ENCODE measurements around the gene TMEM120B. TPM values are rescaled to one million over a fixed set of nuclear protein-coding genes. Genes with fewer than 3 reads are reported as not detected.
A peak's percentile ranks its signal among the peaks of the same experiment; 100 is the strongest.

Gene TMEM120B
- total RNA-seq, 4 donors from 2014 or later = 5.9 to 11.2 (median 6.4) TPM

GRCh38 chr12:121778567-121779421 is 66.2 kb downstream of the TMEM120B start:
- H3K36me3 ChIP-seq = no peaks in the 10 kb centered on the region
- H3K27ac ChIP-seq = no peak overlapping the region
- H3K27me3 ChIP-seq = no peaks in the 10 kb centered on the region
- H3K9me3 ChIP-seq = no peaks in the 10 kb centered on the region
- H3K4me1 ChIP-seq = peaks cover 4 to 19% of the 10 kb centered on the region in 2 donors
- TF ChIP-seq CTCF (IDR thresholded peaks at IDR 0.05 in 4 of 5, conservative IDR thresholded peaks at IDR 0.05 in 1 of 5) (no peak), POLR2A (IDR thresholded peaks at IDR 0.05) (no peak)
- in situ Hi-C loops (cut with MboI; ENCODE audit: low sequenced_read_pairs in 4 of 4) (no loop called here), intact Hi-C loops (cut with DNase I; ENCODE audit: low total_unique reads) (no loop called here)
- no peak overlapping the region for H3K4me3 ChIP-seq
- DNase-seq = no peak
- ATAC-seq = no peak

GRCh38 chr12:121779422-121779895 is 66.9 kb downstream of the TMEM120B start:
- in situ Hi-C loops (cut with MboI; ENCODE audit: low sequenced_read_pairs in 4 of 4) = no loop called here
- intact Hi-C loops (cut with DNase I; ENCODE audit: low total_unique reads) = no loop called here
- no peak overlapping the region for H3K4me3 ChIP-seq
- DNase-seq = no peak
- H3K4me1 ChIP-seq = peaks cover 0 to 13% of the 10 kb centered on the region in 2 donors
- TF ChIP-seq CTCF (IDR thresholded peaks at IDR 0.05 in 4 of 5, conservative IDR thresholded peaks at IDR 0.05 in 1 of 5) = no peak
- TF ChIP-seq POLR2A (IDR thresholded peaks at IDR 0.05) = no peak
- no peaks in the 10 kb centered on the region for H3K27me3 ChIP-seq
- no peaks in the 10 kb centered on the region for H3K9me3 ChIP-seq
- no peak overlapping the region for H3K27ac ChIP-seq
- no peaks in the 10 kb centered on the region for H3K36me3 ChIP-seq
- no peak for ATAC-seq

- Histone ChIP-seq H3K36me3 (no peaks in the 10 kb centered on the region), H3K27me3 (no peaks in the 10 kb centered on the region), H3K4me1 (peaks cover 0 to 13% of the 10 kb centered on the region in 2 donors), H3K27ac (no peak overlapping the region), H3K9me3 (no peaks in the 10 kb centered on the region), H3K4me3 (no peak overlapping the region)
- ATAC-seq (no peak), DNase-seq (no peak)
- in situ Hi-C loops (cut with MboI; ENCODE audit: low sequenced_read_pairs in 4 of 4) = no loop called here
- no peak for TF ChIP-seq POLR2A (IDR thresholded peaks at IDR 0.05)
- no peak for TF ChIP-seq CTCF (IDR thresholded peaks at IDR 0.05 in 4 of 5, conservative IDR thresholded peaks at IDR 0.05 in 1 of 5)
- intact Hi-C loops (cut with DNase I; ENCODE audit: low total_unique reads) = no loop called here
These were observed 67.9 kb downstream of the TMEM120B start for GRCh38 chr12:121780429-121780828.

GRCh38 chr12:121781484-121781997 is 69.0 kb downstream of the TMEM120B start:
- no peak for TF ChIP-seq POLR2A (IDR thresholded peaks at IDR 0.05)
- in situ Hi-C loops (cut with MboI; ENCODE audit: low sequenced_read_pairs in 4 of 4) (no loop called here), intact Hi-C loops (cut with DNase I; ENCODE audit: low total_unique reads) (no loop called here)
- H3K4me1 ChIP-seq = peaks cover 0 to 13% of the 10 kb centered on the region in 2 donors
- H3K27me3 ChIP-seq = no peaks in the 10 kb centered on the region
- peak overlapping the region; percentile 41 to 72 (median 52) for H3K27ac ChIP-seq
- no peak overlapping the region for H3K4me3 ChIP-seq
- H3K9me3 ChIP-seq = no peaks in the 10 kb centered on the region
- ATAC-seq (peak in 1 of 2 donors; percentile 9), DNase-seq (no peak)
- H3K36me3 ChIP-seq = no peaks in the 10 kb centered on the region

Measured in gastrocnemius medialis (tissue), 4 donors.